OCI-LY3 (cell line): ENCODE results near the gene HADHB.

Experiments
- CTCF ChIP-seq: fragments of 200-600, 300-600 bp; sonication (generic); IDR thresholded peaks from 2 replicates; pipeline ENCODE4 v1.5.1; 2014; ENCODE audit warnings: antibody characterized with exemption, low read length, low read depth
- EZH2phosphoT487 ChIP-seq: fragments of 200-600 bp; shearing (Covaris generic); IDR thresholded peaks from 2 replicates; pipeline ENCODE4 v1.6.1; 2018; ENCODE audit warnings: antibody characterized with exemption, mixed run types, low read depth

GRCh38 chr2:26284132-26284531 is 39.4 kb downstream of the HADHB start:
- TF ChIP-seq CTCF (no peak), EZH2phosphoT487 (no peak)
